Smooth muscle cell (in vitro differentiated cells): ENCODE measurements around the gene PHF20. TPM values are rescaled to one million over a fixed set of nuclear protein-coding genes. Genes with fewer than 3 reads are reported as not detected.

Source experiments
- DNase-seq: peaks from one replicate; lab custom pipeline; 2025; ENCODE audit not compliant: unreplicated experiment; lab: John Stamatoyannopoulos, UW
- H2AFZ ChIP-seq: fragments of 200-600 bp; sonication (generic); 2 replicates; pipeline ENCODE4 v1.6.0; 2016; ENCODE audit warnings: antibody characterized with exemption, low read depth, mild to moderate bottlenecking
- H3F3A ChIP-seq: fragments of 200-600 bp; sonication (generic); 2 replicates; pipeline ENCODE4 v1.6.0; 2017; ENCODE audit warnings: antibody characterized with exemption, low read depth
- H3K27ac ChIP-seq: fragments of 200-600 bp; sonication (generic); 2 replicates; pipeline ENCODE4 v1.5.1; 2016; ENCODE audit warnings: low read depth, mild to moderate bottlenecking
- H3K27me3 ChIP-seq: fragments of 200-600 bp; sonication (generic); 2 replicates; pipeline ENCODE4 v1.6.1; 2016; ENCODE audit warnings: low read depth, mild to moderate bottlenecking
- H3K36me3 ChIP-seq: fragments of 200-600 bp; sonication (generic); 2 replicates; pipeline ENCODE4 v1.5.1; 2016; ENCODE audit warnings: low read depth
- H3K4me1 ChIP-seq: fragments of 200-600 bp; sonication (generic); 2 replicates; pipeline ENCODE4 v1.5.1; 2016; ENCODE audit warnings: low read depth
- H3K4me2 ChIP-seq: fragments of 200-600 bp; sonication (generic); 2 replicates; pipeline ENCODE4 v1.6.0; 2016; ENCODE audit warnings: mild to moderate bottlenecking
- H3K4me3 ChIP-seq: fragments of 200-600 bp; sonication (generic); 2 replicates; pipeline ENCODE4 v1.5.1; 2016; ENCODE audit warnings: mild to moderate bottlenecking
- H3K79me2 ChIP-seq: fragments of 200-600 bp; sonication (generic); 2 replicates; pipeline ENCODE4 v1.6.0; 2016; ENCODE audit warnings: low read depth, mild to moderate bottlenecking
- H3K9ac ChIP-seq: fragments of 200-600 bp; sonication (generic); 2 replicates; pipeline ENCODE4 v1.6.0; 2016; ENCODE audit warnings: low read depth
- H3K9me3 ChIP-seq: fragments of 200-600 bp; sonication (generic); replicated peaks from 2 replicates; pipeline ENCODE4 v1.5.1; 2016; ENCODE audit warnings: low read depth
- H4K20me1 ChIP-seq: fragments of 200-600 bp; sonication (generic); 2 replicates; pipeline ENCODE4 v1.6.0; 2016; ENCODE audit warnings: low read depth
- WGBS: methylation state at CpG from one replicate; pipeline ENCODE4 v1.1.7; 2016; ENCODE audit warnings: low lambda C conversion rate; 5-methylcytosine and 5-hydroxymethylcytosine counted together
- polyA plus RNA-seq: library from polyadenylated mRNA; unstranded; fragments of >200 nt; fragmentation: Nextera tagmentation; extraction: Ambion mirVana; gene quantifications from 2 replicates; pipeline ENCODE4 v1.2.1, GENCODE V29; 2016
- total RNA-seq: library from RNA; depleted of rRNA; stranded (reverse); fragments of >200 nt; gene quantifications from 2 replicates; pipeline ENCODE4 v1.2.3, GENCODE V29; 2014
- TF ChIP-seq, protein P1 (sequence below): fragments of 200-600 bp; sonication (generic); IDR thresholded peaks from 2 replicates; pipeline ENCODE4 v1.5.1; 2017; ENCODE audit warnings: borderline replicate concordance, mild to moderate bottlenecking, antibody characterized with exemption; ENCODE audit not compliant: insufficient read depth, poor library complexity, severe bottlenecking

Gene PHF20
- total and polyA plus RNA-seq, 2 experiments from 2014 or later, result 23.3 to 27.4 TPM

DNA sequence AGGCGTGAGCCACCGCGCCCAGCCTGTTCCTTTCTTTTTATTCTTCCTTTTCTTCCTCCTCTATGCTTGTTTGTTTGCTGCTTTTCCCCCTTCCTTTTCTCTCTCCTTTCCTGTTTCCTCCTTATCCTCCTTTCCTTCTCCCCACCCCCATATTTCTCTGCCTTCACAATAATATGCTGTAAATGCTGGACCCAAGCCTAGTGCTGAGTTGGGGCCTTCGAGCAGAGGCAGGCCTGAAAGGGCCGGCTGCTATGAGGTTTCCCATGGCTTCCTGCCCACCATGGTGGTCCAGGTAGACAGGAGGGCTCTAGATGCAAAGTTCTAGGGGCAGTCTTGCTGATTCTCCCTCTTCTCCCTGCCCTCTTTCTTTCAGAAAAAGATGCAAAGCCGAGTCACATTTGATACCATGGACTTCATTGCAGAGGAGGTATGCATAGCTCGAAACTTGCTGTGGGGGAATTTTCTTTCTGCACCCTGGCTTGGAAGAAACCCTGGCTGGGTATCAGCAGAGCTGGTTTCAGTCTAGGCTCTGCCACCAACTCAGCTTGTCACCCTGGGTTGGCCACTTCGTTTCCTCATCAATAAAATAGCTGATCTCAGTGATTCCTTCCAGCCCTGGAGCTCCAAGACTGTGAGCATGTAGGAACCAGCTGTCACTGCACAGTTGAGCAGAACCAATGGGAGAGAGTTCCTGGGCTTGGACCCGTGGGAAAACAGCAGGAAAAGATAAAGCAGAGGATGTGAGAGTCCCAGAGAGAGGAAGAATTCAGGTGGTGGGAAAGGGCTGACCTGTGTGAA is 204.0 kb downstream of the PHF20 start:
- DNase-seq, result no peak
- Histone ChIP-seq H3K27ac (no peak overlapping the region), H3F3A (peaks cover 3% of the 10 kb centered on the region), H3K9me3 (no peaks in the 10 kb centered on the region), H3K27me3 (no peaks in the 10 kb centered on the region), H3K79me2 (no peaks in the 10 kb centered on the region), H3K9ac (no peak overlapping the region), H4K20me1 (no peaks in the 10 kb centered on the region), H3K4me2 (no peak overlapping the region), H3K4me3 (no peak overlapping the region), H3K36me3 (no peaks in the 10 kb centered on the region), H3K4me1 (no peaks in the 10 kb centered on the region), H2AFZ (no peak overlapping the region)
- TF ChIP-seq, protein P1, sequence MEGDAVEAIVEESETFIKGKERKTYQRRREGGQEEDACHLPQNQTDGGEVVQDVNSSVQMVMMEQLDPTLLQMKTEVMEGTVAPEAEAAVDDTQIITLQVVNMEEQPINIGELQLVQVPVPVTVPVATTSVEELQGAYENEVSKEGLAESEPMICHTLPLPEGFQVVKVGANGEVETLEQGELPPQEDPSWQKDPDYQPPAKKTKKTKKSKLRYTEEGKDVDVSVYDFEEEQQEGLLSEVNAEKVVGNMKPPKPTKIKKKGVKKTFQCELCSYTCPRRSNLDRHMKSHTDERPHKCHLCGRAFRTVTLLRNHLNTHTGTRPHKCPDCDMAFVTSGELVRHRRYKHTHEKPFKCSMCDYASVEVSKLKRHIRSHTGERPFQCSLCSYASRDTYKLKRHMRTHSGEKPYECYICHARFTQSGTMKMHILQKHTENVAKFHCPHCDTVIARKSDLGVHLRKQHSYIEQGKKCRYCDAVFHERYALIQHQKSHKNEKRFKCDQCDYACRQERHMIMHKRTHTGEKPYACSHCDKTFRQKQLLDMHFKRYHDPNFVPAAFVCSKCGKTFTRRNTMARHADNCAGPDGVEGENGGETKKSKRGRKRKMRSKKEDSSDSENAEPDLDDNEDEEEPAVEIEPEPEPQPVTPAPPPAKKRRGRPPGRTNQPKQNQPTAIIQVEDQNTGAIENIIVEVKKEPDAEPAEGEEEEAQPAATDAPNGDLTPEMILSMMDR, result no peak
- 81% methylated on average over 9 of the region's 9 CpGs for WGBS

DNA sequence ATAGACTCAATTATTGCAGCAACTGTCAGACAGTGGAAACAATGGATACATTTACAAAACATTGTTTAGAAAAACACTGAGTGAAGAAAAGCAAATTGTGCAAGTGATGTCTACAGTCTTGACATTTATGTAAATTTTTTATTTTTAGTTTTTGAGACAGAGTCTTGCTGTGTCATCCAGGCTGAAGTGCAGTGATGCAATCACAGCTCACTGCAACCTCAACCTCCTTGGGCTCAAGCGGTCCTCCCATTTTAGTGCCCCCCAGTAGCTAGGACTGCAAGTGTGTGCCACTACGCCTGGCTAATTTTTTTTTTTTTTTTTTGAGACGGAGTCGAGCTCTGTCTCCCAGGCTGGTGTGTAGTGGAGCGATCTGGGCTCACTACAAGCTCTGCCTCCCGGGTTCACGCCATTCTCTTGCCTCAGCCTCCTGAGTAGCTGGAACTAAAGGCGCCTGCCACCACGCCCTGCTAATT is 206.3 kb downstream of the PHF20 start:
- Histone ChIP-seq H2AFZ (no peak overlapping the region), H3K4me2 (no peak overlapping the region), H3K36me3 (no peaks in the 10 kb centered on the region), H3F3A (no peaks in the 10 kb centered on the region), H3K27ac (no peak overlapping the region), H3K79me2 (no peaks in the 10 kb centered on the region), H3K4me3 (no peak overlapping the region), H3K9me3 (no peaks in the 10 kb centered on the region), H4K20me1 (no peaks in the 10 kb centered on the region), H3K4me1 (no peaks in the 10 kb centered on the region), H3K27me3 (no peaks in the 10 kb centered on the region), H3K9ac (no peak overlapping the region)
- no peak for DNase-seq
- WGBS, result 94% methylated on average over 9 of the region's 9 CpGs
- TF ChIP-seq, protein P1, result no peak

DNA sequence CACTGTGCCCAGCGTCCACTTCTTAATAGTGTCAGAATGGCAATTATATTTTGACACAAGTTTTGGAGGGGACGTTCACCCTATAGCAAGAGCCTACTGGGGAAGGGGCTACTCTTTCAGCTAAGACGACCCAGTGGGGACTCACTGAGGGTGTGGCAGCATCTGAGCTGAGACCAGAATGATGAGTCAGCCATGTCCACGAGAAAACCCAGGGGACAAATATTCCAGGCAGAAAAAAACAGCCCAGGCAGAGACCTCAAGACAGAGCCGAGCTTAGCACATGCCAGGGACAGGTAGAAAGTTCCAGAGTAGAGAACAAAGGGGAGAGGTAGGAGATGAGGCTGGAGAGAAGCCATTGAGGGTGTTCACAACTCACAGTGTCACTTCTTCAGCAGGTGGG is 207.7 kb downstream of the PHF20 start:
- H3K79me2 ChIP-seq, result no peaks in the 10 kb centered on the region
- no peaks in the 10 kb centered on the region for H4K20me1 ChIP-seq
- no peak overlapping the region for H3K9ac ChIP-seq
- H3K4me1 ChIP-seq, result no peaks in the 10 kb centered on the region
- H3F3A ChIP-seq, result no peaks in the 10 kb centered on the region
- TF ChIP-seq, protein P1, result no peak
- DNase-seq, result no peak
- no peaks in the 10 kb centered on the region for H3K27me3 ChIP-seq
- no peaks in the 10 kb centered on the region for H3K36me3 ChIP-seq
- no peaks in the 10 kb centered on the region for H3K9me3 ChIP-seq
- no peak overlapping the region for H3K4me3 ChIP-seq
- no peak overlapping the region for H2AFZ ChIP-seq
- no peak overlapping the region for H3K4me2 ChIP-seq
- H3K27ac ChIP-seq, result no peak overlapping the region
- WGBS, result 53% methylated on average over 5 of the region's 5 CpGs

DNA sequence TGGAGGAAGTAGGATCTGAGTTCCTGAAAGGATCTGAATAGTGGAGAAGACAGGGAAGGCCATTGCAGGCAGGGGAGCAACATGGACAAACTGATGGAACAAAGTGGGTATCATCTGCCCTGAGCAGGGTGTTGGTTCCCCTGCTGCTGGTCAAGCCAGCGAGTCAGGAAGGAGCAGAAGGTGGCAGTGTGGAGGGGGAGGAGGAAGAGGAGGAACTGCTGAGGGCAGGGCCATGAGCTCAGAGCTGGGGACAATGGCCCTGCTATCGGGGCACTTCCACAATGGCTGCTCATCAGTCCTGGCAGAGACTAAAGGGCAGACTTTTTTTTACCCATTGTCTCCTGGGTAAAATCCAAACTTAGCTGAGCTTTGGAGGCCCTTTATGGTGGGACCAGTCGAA is 210.2 kb downstream of the PHF20 start:
- H3F3A ChIP-seq, result no peaks in the 10 kb centered on the region
- no peaks in the 10 kb centered on the region for H3K4me1 ChIP-seq
- no peaks in the 10 kb centered on the region for H3K79me2 ChIP-seq
- 80% methylated on average over 3 of the region's 3 CpGs for WGBS
- TF ChIP-seq, protein P1, result no peak
- no peak overlapping the region for H3K4me3 ChIP-seq
- H3K36me3 ChIP-seq, result no peaks in the 10 kb centered on the region
- no peak overlapping the region for H2AFZ ChIP-seq
- no peaks in the 10 kb centered on the region for H4K20me1 ChIP-seq
- H3K4me2 ChIP-seq, result no peak overlapping the region
- DNase-seq, result no peak
- no peaks in the 10 kb centered on the region for H3K9me3 ChIP-seq
- H3K27ac ChIP-seq, result no peak overlapping the region
- no peaks in the 10 kb centered on the region for H3K27me3 ChIP-seq
- no peak overlapping the region for H3K9ac ChIP-seq
